OCI-LY1 (cell line): Measurements from ENCODE around the gene ERG28.

Source experiments
- H2AFZ ChIP-seq: fragments of 200-600 bp; sonication (generic), shearing (Covaris generic); 2 replicates; pipeline ENCODE4 v1.6.0; 2014; ENCODE audit warnings: antibody characterized with exemption, mild to moderate bottlenecking, low read length
- H3F3A ChIP-seq: fragments of 200-600 bp; sonication (generic), shearing (Covaris generic); 2 replicates; pipeline ENCODE4 v1.6.0; 2014; ENCODE audit warnings: mild to moderate bottlenecking, antibody characterized with exemption, low read length, moderate library complexity; ENCODE audit not compliant: insufficient read depth
- H3K27ac ChIP-seq: fragments of 200-600 bp; sonication (generic); 2 replicates; pipeline ENCODE4 v1.5.1; 2014; ENCODE audit warnings: low read length, mixed run types, mild to moderate bottlenecking, low read depth; ENCODE audit not compliant: poor library complexity, severe bottlenecking
- H3K27me3 ChIP-seq: fragments of 200-600 bp; sonication (generic); 2 replicates; pipeline ENCODE4 v1.6.0; 2014; ENCODE audit warnings: antibody characterized with exemption, mild to moderate bottlenecking, low read length, moderate library complexity; ENCODE audit not compliant: insufficient read depth
- H3K36me3 ChIP-seq: fragments of 200-600 bp; sonication (generic); 2 replicates; pipeline ENCODE4 v1.6.1; 2014; ENCODE audit warnings: mild to moderate bottlenecking, antibody characterized with exemption, low read length, moderate library complexity, mixed read lengths; ENCODE audit not compliant: insufficient read depth
- H3K4me1 ChIP-seq: fragments of 200-600 bp; sonication (generic); 2 replicates; pipeline ENCODE4 v1.5.1; 2014; ENCODE audit warnings: mild to moderate bottlenecking, low read length, moderate library complexity; ENCODE audit not compliant: insufficient read depth, severe bottlenecking
- H3K4me2 ChIP-seq: fragments of 200-600 bp; sonication (generic), shearing (Covaris generic); 2 replicates; pipeline ENCODE4 v1.6.1; 2014; ENCODE audit warnings: low read length
- H3K4me3 ChIP-seq: fragments of 200-600 bp; sonication (generic); 2 replicates; pipeline ENCODE4 v1.5.1; 2014; ENCODE audit warnings: low read length, low read depth, mild to moderate bottlenecking, mixed read lengths; ENCODE audit not compliant: poor library complexity, severe bottlenecking
- H3K79me2 ChIP-seq: fragments of 200-600 bp; shearing (Covaris generic); 2 replicates; pipeline ENCODE4 v1.6.1; 2016; ENCODE audit warnings: mixed run types, low read length, mixed read lengths; ENCODE audit not compliant: insufficient read depth
- H3K9ac ChIP-seq: fragments of 200-600 bp; sonication (generic), shearing (Covaris generic); 2 replicates; pipeline ENCODE4 v1.6.1; 2014; ENCODE audit warnings: mild to moderate bottlenecking, low read length, mixed read lengths
- H3K9me2 ChIP-seq: fragments of 200-600 bp; sonication (generic), shearing (Covaris generic); 2 replicates; pipeline ENCODE4 v1.6.1; 2014; ENCODE audit warnings: low read depth, mild to moderate bottlenecking, low read length, mixed read lengths
- H3K9me3 ChIP-seq: fragments of 200-600 bp; shearing (Covaris generic); 2 replicates; pipeline ENCODE4 v1.6.1; 2014; ENCODE audit warnings: low read length, mixed read lengths
- H4K20me1 ChIP-seq: fragments of 200-600 bp; sonication (generic), shearing (Covaris generic); 2 replicates; pipeline ENCODE4 v1.6.0; 2016; ENCODE audit warnings: mild to moderate bottlenecking, low read length; ENCODE audit not compliant: insufficient read depth
- CTCF ChIP-seq: fragments of 200-600 bp; sonication (generic), shearing (Covaris generic); IDR thresholded peaks from 2 replicates; pipeline ENCODE4 v1.5.1; 2017; ENCODE audit warnings: mild to moderate bottlenecking, antibody characterized with exemption, low read length, moderate library complexity, mixed read lengths
- EZH2 ChIP-seq: fragments of 200-600 bp; sonication (generic), shearing (Covaris generic); IDR thresholded peaks from 2 replicates; pipeline ENCODE4 v1.8.0; 2017; ENCODE audit warnings: borderline replicate concordance, mixed run types, mild to moderate bottlenecking, antibody characterized with exemption, low read length, moderate library complexity, mixed read lengths

Gene ERG28

GRCh38 chr14:75636100-75636692 is 24.5 kb downstream of the ERG28 start:
- no peaks in the 10 kb centered on the region for H3F3A ChIP-seq
- no peak overlapping the region for H2AFZ ChIP-seq
- peaks cover 12% of the 10 kb centered on the region for H3K27me3 ChIP-seq
- no peaks in the 10 kb centered on the region for H3K4me1 ChIP-seq
- no peak overlapping the region for H3K27ac ChIP-seq
- H3K79me2 ChIP-seq = no peaks in the 10 kb centered on the region
- no peaks in the 10 kb centered on the region for H3K36me3 ChIP-seq
- no peaks in the 10 kb centered on the region for H3K9me2 ChIP-seq
- no peaks in the 10 kb centered on the region for H3K9me3 ChIP-seq
- H3K4me3 ChIP-seq = no peak overlapping the region
- no peak overlapping the region for H3K4me2 ChIP-seq
- no peaks in the 10 kb centered on the region for H4K20me1 ChIP-seq
- H3K9ac ChIP-seq = no peak overlapping the region
- TF ChIP-seq EZH2 (no peak), CTCF (no peak)

GRCh38 chr14:75634848-75635247 is 25.8 kb downstream of the ERG28 start:
- H3K4me3 ChIP-seq = no peak overlapping the region
- H3K4me2 ChIP-seq = no peak overlapping the region
- no peaks in the 10 kb centered on the region for H3K36me3 ChIP-seq
- no peaks in the 10 kb centered on the region for H3K9me2 ChIP-seq
- H4K20me1 ChIP-seq = no peaks in the 10 kb centered on the region
- H2AFZ ChIP-seq = no peak overlapping the region
- H3F3A ChIP-seq = no peaks in the 10 kb centered on the region
- TF ChIP-seq EZH2 = no peak
- TF ChIP-seq CTCF = no peak
- H3K4me1 ChIP-seq = no peaks in the 10 kb centered on the region
- H3K27me3 ChIP-seq = peaks cover 12% of the 10 kb centered on the region
- H3K79me2 ChIP-seq = no peaks in the 10 kb centered on the region
- no peaks in the 10 kb centered on the region for H3K9me3 ChIP-seq
- H3K9ac ChIP-seq = no peak overlapping the region
- no peak overlapping the region for H3K27ac ChIP-seq

GRCh38 chr14:75631453-75631831 is 29.2 kb downstream of the ERG28 start:
- H3K9ac ChIP-seq = no peak overlapping the region
- no peak overlapping the region for H3K4me2 ChIP-seq
- no peaks in the 10 kb centered on the region for H3K79me2 ChIP-seq
- no peaks in the 10 kb centered on the region for H3F3A ChIP-seq
- no peaks in the 10 kb centered on the region for H3K4me1 ChIP-seq
- no peaks in the 10 kb centered on the region for H4K20me1 ChIP-seq
- peaks cover 12% of the 10 kb centered on the region for H3K27me3 ChIP-seq
- no peak overlapping the region for H3K27ac ChIP-seq
- H2AFZ ChIP-seq = no peak overlapping the region
- TF ChIP-seq EZH2 (no peak), CTCF (no peak)
- no peaks in the 10 kb centered on the region for H3K9me2 ChIP-seq
- no peak overlapping the region for H3K4me3 ChIP-seq
- H3K9me3 ChIP-seq = no peaks in the 10 kb centered on the region
- H3K36me3 ChIP-seq = no peaks in the 10 kb centered on the region
